Measurements from ENCODE around the gene ACSBG1.

The ACSBG1 gene

DNA sequence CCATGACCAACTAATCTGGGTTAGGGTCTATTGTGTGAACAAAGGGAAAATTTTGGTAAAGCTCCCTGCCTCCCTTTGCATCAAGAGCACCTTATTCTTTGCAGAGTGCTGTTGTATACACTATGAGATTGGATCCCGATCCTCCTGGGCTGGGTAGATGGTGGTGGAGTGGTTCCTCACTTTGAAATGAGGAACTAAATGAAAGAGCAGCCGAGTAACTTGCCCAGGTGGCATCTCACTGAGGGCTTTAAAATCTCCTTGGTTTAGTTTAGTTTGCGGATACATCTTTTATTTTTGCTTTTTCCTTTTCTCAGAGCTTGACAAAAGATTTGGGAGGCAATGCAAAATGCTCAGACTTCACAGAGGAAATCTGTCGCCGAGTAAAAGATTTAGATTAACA lies 65.8 kb downstream of the ACSBG1 start:
- TF ChIP-seq, protein P1, sequence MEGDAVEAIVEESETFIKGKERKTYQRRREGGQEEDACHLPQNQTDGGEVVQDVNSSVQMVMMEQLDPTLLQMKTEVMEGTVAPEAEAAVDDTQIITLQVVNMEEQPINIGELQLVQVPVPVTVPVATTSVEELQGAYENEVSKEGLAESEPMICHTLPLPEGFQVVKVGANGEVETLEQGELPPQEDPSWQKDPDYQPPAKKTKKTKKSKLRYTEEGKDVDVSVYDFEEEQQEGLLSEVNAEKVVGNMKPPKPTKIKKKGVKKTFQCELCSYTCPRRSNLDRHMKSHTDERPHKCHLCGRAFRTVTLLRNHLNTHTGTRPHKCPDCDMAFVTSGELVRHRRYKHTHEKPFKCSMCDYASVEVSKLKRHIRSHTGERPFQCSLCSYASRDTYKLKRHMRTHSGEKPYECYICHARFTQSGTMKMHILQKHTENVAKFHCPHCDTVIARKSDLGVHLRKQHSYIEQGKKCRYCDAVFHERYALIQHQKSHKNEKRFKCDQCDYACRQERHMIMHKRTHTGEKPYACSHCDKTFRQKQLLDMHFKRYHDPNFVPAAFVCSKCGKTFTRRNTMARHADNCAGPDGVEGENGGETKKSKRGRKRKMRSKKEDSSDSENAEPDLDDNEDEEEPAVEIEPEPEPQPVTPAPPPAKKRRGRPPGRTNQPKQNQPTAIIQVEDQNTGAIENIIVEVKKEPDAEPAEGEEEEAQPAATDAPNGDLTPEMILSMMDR (IDR thresholded peaks at IDR 0.05; ENCODE audit: insufficient read depth, low read depth, low read length, missing control alignments): no peak
- no peak for DNase-seq (ENCODE audit: low read depth)

DNA sequence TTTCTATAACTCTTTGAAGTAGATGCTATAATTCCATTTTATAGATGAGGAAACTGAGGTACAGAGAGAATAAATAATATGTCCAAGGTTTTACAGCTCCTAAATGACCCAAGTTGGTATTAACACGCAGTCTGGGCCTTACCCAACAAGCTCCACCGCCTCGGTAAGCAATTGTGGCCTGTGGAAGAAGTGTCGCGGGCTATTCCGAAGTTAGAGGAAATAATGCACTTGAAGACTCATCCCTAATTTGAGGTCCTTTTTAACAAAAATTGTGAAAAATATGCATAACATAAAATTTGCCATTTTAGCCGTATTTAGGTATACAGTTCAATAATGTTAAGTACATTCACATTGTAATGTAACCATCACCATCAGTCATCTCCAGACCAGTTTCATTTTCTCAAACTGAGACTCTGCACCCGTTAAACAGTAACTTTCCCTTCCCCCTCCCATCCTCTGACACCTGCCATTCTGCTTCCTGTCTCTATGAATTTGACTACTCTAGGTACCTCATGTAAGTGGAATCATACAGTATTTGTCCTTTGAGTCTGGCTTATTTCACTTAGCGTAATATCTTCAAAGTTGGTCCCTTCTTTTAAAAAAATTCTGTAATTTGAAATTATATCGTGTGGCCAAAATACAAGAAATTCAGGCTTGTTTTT lies 67.0 kb downstream of the ACSBG1 start:
- H3K4me3 ChIP-seq (ENCODE audit: low read length): no peak overlapping the region
- DNase-seq (ENCODE audit: low read depth): no peak
- TF ChIP-seq, protein P1 (IDR thresholded peaks at IDR 0.05; ENCODE audit: insufficient read depth, low read depth, low read length, missing control alignments): no peak

More for the DNA sequence above, 65.8 kb downstream of the ACSBG1 start:
- no peak overlapping the region for H3K4me3 ChIP-seq (ENCODE audit: low read length)

DNA sequence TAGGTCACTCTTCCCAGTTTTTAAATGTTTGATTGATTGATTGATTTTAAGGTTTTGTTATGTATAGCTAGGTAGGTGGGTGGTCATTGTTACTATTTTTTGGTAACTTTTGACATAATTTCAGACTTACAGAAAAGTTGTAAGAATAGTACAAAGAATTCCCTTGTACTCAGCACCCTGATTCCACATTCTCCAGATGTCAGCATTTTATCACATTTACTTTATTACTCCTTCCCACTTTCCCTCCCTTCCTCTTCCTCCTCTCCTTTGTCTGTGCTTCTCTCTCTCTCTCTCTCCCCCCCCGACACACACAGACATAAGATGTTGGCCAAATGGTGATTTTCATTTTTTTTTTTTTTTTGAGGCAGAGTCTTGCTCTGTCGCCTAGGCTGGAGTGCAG lies 70.4 kb downstream of the ACSBG1 start:
- TF ChIP-seq, protein P1 (IDR thresholded peaks at IDR 0.05; ENCODE audit: insufficient read depth, low read depth, low read length, missing control alignments): no peak
- no peak overlapping the region for H3K4me3 ChIP-seq (ENCODE audit: low read length)
- no peak for DNase-seq (ENCODE audit: low read depth)

DNA sequence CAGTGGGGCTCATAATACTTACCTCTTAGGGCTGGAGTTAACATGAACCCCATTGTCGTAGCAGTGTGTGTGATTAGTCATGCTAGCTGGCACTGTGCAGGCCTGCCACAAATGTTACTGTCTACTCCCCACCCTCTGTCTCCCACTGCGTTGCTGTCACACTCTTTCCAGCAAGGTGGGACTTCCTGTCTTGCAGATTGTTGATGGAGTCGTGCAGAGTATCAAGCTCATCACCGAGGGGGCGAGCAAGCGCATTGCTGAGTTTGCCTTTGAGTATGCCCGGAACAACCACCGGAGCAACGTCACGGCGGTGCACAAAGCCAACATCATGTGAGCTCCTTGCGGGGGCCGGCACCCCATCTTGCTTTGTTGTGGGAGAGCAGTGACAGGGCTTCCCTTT lies 72.3 kb downstream of the ACSBG1 start:
- TF ChIP-seq, protein P1 (IDR thresholded peaks at IDR 0.05; ENCODE audit: insufficient read depth, low read depth, low read length, missing control alignments): no peak
- H3K4me3 ChIP-seq (ENCODE audit: low read length): no peak overlapping the region
- no peak for DNase-seq (ENCODE audit: low read depth)

DNA sequence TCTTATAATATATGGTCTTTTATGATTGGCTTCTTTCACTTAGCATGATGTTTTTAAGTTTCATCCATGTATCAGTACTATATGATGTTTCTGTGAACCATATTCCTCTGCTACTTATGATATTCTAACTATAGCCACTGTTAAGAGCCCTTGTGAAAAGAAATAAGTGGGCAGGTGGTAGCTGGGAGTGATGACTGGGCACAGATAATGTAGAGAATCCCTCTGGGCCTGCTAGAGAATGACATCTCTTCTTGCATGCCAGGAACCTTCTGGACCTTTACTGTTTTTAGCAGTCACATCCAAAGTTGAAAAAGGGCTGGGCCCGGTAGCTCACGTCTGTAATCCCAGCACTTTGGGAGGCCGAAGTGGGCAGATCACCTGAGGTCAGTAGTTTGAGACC lies 75.0 kb downstream of the ACSBG1 start:
- no peak overlapping the region for H3K4me3 ChIP-seq (ENCODE audit: low read length)
- DNase-seq (ENCODE audit: low read depth): no peak
- TF ChIP-seq, protein P1 (IDR thresholded peaks at IDR 0.05; ENCODE audit: insufficient read depth, low read depth, low read length, missing control alignments): no peak

DNA sequence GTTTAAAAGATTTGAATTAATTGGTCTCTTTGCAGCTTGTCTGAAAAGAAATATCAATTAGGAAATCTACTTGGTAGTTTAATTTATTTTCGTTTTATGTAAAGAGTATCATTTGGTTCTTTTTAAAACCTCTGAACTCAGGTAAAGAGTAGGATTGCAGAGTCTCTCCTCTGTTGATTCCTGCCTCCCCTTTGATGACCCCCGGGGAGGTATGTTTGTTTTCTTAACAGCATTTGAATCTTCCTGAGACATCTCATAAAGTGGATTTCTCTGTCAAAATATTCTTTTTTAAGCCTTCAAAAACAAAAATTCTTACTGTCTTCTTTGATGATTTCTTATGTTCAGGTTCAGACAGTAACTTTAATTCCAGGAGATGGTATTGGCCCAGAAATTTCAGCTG lies 77.2 kb downstream of the ACSBG1 start:
- TF ChIP-seq, protein P1 (IDR thresholded peaks at IDR 0.05; ENCODE audit: insufficient read depth, low read depth, low read length, missing control alignments): no peak
- H3K4me3 ChIP-seq (ENCODE audit: low read length): no peak overlapping the region
- DNase-seq (ENCODE audit: low read depth): no peak

DNA sequence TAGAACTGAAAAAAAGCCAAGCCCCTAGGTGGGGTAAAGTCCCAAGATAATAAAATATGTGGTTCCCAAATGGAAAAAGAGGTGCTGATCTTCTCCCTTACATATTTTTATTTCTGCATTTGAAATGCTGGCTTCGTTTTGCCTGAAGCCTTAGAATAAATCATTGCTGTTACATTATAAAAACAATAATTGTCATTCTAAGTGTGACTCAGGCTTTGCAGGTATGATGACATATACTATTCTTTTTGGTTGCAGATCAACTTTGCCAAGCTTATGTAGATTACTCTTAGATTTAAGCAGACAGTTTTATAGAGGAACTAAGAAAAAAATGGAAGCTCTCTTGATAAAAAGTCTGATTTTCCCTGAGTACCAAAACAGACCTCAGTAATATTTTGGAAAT lies 77.7 kb downstream of the ACSBG1 start:
- TF ChIP-seq, protein P1 (IDR thresholded peaks at IDR 0.05; ENCODE audit: insufficient read depth, low read depth, low read length, missing control alignments): no peak
- DNase-seq (ENCODE audit: low read depth): peak; percentile 64

More for the DNA sequence above, 77.7 kb downstream of the ACSBG1 start:
- no peak overlapping the region for H3K4me3 ChIP-seq (ENCODE audit: low read length)
